Cerebellar cortex (tissue), 1 donor: Measurements from ENCODE around the gene TRIP11.

Source experiments
- DNase-seq: peaks from one replicate; pipeline ENCODE4 v3.0.0-alpha.2; 2015; ENCODE audit warnings: low spot score

TRIP11 gene

DNA sequence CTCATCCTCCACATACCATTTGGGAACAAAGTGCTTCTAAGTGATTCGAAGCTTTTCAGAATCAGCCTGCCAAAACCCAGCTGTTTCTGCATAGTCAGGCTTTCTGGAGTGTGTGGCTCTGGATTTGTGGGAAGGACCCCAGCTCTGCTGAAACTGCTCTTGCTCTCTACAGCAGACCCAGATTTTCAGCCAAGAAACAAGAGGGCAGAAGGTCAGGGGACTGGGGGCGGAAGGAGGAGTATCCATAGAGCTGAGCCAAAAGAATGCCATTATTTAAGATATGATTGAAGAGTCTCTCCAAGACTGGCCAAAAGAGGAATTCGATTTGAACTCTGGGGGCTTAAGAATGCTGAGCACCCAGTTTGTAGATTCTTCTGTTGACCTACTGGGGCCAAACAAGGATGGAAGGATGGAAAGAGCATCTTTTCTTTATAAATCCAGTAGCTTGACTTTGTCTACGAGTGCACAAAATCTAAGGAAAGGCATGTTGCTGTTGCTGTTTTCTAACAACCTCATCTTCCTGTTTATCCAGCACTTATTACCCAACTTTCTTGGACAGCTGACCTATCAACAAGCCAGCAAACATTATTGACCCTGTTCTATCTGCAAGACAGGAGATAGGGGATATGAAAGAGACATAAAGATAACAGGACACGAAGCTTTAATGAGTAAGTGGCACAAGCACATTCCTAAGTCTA, 121.5 kb downstream of the TRIP11 start:
- no peak for DNase-seq
